GM23248 (cell line): ENCODE data around the gene ANAPC2.

ENCODE experiments used
- EZH2 ChIP-seq: fragments of 200-600 bp; sonication (generic); IDR thresholded peaks from 2 replicates; pipeline ENCODE4 v1.6.1; 2018; ENCODE audit warnings: antibody characterized with exemption, mild to moderate bottlenecking; ENCODE audit not compliant: insufficient read depth, poor library complexity, severe bottlenecking
- EZH2phosphoT487 ChIP-seq: fragments of 200-600 bp; sonication (generic); IDR thresholded peaks from 2 replicates; pipeline ENCODE4 v1.6.1; 2018; ENCODE audit warnings: antibody characterized with exemption, moderate library complexity, mild to moderate bottlenecking, low read depth; ENCODE audit not compliant: insufficient read depth

DNA sequence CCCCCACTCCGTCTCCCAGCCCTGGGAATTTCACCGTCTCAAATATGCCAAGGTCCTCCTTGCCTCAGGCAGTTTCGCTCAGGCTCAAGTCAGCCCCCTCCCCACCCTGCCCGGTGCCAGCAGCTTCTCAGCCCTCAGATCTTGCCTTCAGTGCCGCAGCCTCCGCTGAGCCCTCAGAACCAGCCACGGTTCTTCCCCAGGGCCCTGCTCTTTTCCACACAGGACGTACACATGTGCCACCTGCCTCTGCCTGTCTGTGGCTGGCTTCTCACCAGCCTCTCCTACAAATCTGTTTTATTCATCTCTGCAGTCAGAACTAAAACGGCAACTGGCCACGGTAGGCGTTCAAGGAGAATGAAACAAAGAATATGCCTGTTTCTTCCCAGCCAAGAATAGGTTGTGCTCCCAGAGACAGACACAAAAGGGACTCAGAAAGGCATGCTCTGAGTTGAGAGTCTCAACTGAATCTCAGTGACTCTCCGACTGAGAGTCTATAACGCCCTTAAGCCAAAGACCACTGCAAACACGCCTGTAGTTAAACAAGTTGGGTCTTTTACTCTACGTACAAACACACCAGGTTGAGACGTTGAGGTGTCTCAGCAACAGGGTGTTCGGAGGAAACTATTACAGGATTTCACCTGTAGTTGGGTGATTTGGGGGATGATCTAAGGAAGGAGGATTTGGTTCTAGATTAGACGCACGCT is 60.0 kb downstream of the ANAPC2 start:
- TF ChIP-seq EZH2 (no peak), EZH2phosphoT487 (no peak)
